ENCODE measurements around the gene TTC4. TPM values are rescaled to one million over a fixed set of nuclear protein-coding genes. Genes with fewer than 3 reads are reported as not detected.

TTC4 gene
- total RNA-seq, 2 experiments from 2014 or later: 7.3 to 7.6 TPM

DNA sequence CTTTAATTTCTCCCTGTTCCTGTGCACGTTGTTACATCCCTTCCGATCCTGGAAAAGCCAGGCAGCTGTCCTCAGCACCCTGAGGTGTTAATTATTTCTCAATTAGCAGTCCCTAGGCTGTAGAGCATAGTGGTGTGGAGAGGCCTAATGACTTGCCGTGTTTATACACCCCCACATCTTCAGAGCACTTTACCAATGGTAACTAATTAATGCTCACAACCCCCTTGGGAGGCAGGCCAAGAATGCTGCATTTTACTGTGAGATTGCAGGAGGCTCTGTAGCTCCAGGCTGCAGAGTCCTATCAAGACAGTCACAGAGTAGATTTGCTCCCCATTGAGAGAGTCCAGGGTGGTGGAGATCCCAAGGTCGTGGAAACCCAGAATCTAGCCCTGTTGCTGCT is 51.1 kb downstream of the TTC4 start:
- peaks cover 21% of the 10 kb centered on the region for H3K4me1 Mint-ChIP-seq (ENCODE audit: low read depth)
- H3K4me3 ChIP-seq (ENCODE audit: low read length): no peak overlapping the region
- H3K9me3 ChIP-seq (ENCODE audit: control insufficient read depth in 1 of 2, insufficient read depth in 1 of 2, low read length in 2 of 2): no peaks in the 10 kb centered on the region
- no peaks in the 10 kb centered on the region for H3K36me3 Mint-ChIP-seq (ENCODE audit: low read depth)
- ATAC-seq (ENCODE audit: poor library complexity) (no peak), DNase-seq (no peak)
- H3K9me3 Mint-ChIP-seq: no peaks in the 10 kb centered on the region
- H3K27me3 Mint-ChIP-seq: no peaks in the 10 kb centered on the region
- intact Hi-C loops (cut with DNase I, micrococcal nuclease): loop anchor here in 1 of 2 experiments (2.0 to 10.0 kb wide), 3 partner anchors 32 to 1542 kb away; partner anchors contain the start of genes CZIB, IFT25 and LRRC42
- H3K27ac ChIP-seq (ENCODE audit: low read depth in 1 of 2, low read length in 2 of 2): no peak overlapping the region
- H3K36me3 ChIP-seq (ENCODE audit: insufficient read depth, low read length): no peaks in the 10 kb centered on the region
- H3K27me3 ChIP-seq (ENCODE audit: control insufficient read depth in 1 of 2, insufficient read depth in 2 of 2, low read length in 2 of 2): no peaks in the 10 kb centered on the region
- ChIA-PET POLR2A (no interaction called here), CTCF (interaction anchor here (2.4 kb wide), 1 partner anchor 34 kb away, joined by 7 read pairs; the partner anchor contains the start of gene TTC22)
- TF ChIP-seq, protein P1, sequence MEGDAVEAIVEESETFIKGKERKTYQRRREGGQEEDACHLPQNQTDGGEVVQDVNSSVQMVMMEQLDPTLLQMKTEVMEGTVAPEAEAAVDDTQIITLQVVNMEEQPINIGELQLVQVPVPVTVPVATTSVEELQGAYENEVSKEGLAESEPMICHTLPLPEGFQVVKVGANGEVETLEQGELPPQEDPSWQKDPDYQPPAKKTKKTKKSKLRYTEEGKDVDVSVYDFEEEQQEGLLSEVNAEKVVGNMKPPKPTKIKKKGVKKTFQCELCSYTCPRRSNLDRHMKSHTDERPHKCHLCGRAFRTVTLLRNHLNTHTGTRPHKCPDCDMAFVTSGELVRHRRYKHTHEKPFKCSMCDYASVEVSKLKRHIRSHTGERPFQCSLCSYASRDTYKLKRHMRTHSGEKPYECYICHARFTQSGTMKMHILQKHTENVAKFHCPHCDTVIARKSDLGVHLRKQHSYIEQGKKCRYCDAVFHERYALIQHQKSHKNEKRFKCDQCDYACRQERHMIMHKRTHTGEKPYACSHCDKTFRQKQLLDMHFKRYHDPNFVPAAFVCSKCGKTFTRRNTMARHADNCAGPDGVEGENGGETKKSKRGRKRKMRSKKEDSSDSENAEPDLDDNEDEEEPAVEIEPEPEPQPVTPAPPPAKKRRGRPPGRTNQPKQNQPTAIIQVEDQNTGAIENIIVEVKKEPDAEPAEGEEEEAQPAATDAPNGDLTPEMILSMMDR (IDR thresholded peaks at IDR 0.05): no peak
- peaks cover 8% of the 10 kb centered on the region for H3K4me1 ChIP-seq (ENCODE audit: insufficient read depth, low read length)
- no peak overlapping the region for H3K27ac Mint-ChIP-seq
- H3K4me3 Mint-ChIP-seq: peak overlapping the region; percentile 49

- no peak for ATAC-seq (ENCODE audit: poor library complexity)
- TF ChIP-seq, protein P1 (IDR thresholded peaks at IDR 0.05): no peak
- Mint-ChIP-seq H3K4me3 (no peak overlapping the region), H3K27ac (no peak overlapping the region), H3K9me3 (no peaks in the 10 kb centered on the region), H3K4me1 (ENCODE audit: low read depth) (peaks cover 21% of the 10 kb centered on the region), H3K36me3 (ENCODE audit: low read depth) (no peaks in the 10 kb centered on the region), H3K27me3 (no peaks in the 10 kb centered on the region)
- H3K27ac ChIP-seq (ENCODE audit: low read depth in 1 of 2, low read length in 2 of 2): no peak overlapping the region
- peak in 1 of 14 experiments; percentile 17 for DNase-seq
- H3K27me3 ChIP-seq (ENCODE audit: control insufficient read depth in 1 of 2, insufficient read depth in 2 of 2, low read length in 2 of 2): no peaks in the 10 kb centered on the region
- H3K9me3 ChIP-seq (ENCODE audit: control insufficient read depth in 1 of 2, insufficient read depth in 1 of 2, low read length in 2 of 2): no peaks in the 10 kb centered on the region
- H3K4me3 ChIP-seq (ENCODE audit: low read length): no peak overlapping the region
- H3K36me3 ChIP-seq (ENCODE audit: insufficient read depth, low read length): no peaks in the 10 kb centered on the region
- ChIA-PET POLR2A (no interaction called here), CTCF (interaction anchor here (2.4 kb wide), 1 partner anchor 34 kb away, joined by 7 read pairs; the partner anchor contains the start of gene TTC22)
- H3K4me1 ChIP-seq (ENCODE audit: insufficient read depth, low read length): peaks cover 8% of the 10 kb centered on the region
- intact Hi-C loops (cut with DNase I, micrococcal nuclease): loop anchor here in 1 of 2 experiments (2.0 to 10.0 kb wide), 3 partner anchors 31 to 1543 kb away; partner anchors contain the start of genes CZIB, IFT25 and LRRC42
These were observed 51.9 kb downstream of the TTC4 start for GRCh38 chr1:54767526-54767925.

DNA sequence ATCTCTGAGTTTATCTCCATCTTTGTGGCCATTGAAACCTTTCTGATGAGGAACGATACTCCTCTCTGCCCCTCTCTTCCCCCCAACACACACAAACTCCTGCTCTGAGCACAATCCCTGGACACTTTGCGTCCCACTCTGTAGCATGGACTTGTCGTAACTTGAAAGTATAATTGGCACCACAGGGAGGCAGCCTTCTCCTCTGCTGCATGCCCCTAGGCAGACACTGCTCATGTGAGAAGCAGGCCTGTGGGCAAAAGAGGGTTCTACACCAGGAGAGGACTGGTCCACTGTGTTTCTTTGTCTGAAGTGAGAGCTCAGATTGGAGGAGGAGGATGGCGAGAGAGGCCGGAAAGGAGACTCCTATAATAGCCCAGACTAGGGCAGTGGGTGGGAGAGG is 52.4 kb downstream of the TTC4 start:
- no peak overlapping the region for H3K27ac ChIP-seq (ENCODE audit: low read depth in 1 of 2, low read length in 2 of 2)
- Mint-ChIP-seq H3K4me1 (ENCODE audit: low read depth) (peaks cover 16% of the 10 kb centered on the region), H3K4me3 (no peak overlapping the region), H3K9me3 (no peaks in the 10 kb centered on the region), H3K27me3 (no peaks in the 10 kb centered on the region), H3K27ac (no peak overlapping the region), H3K36me3 (ENCODE audit: low read depth) (no peaks in the 10 kb centered on the region)
- intact Hi-C loops (cut with DNase I, micrococcal nuclease): loop anchor here in 1 of 2 experiments (2.0 to 10.0 kb wide), 3 partner anchors 713 to 1543 kb away; partner anchors contain the start of genes CZIB, IFT25 and LRRC42
- no peaks in the 10 kb centered on the region for H3K9me3 ChIP-seq (ENCODE audit: control insufficient read depth in 1 of 2, insufficient read depth in 1 of 2, low read length in 2 of 2)
- peaks cover 8% of the 10 kb centered on the region for H3K4me1 ChIP-seq (ENCODE audit: insufficient read depth, low read length)
- ATAC-seq (ENCODE audit: poor library complexity) (no peak), DNase-seq (no peak)
- H3K36me3 ChIP-seq (ENCODE audit: insufficient read depth, low read length): no peaks in the 10 kb centered on the region
- no peak overlapping the region for H3K4me3 ChIP-seq (ENCODE audit: low read length)
- TF ChIP-seq, protein P1 (IDR thresholded peaks at IDR 0.05): no peak
- no peaks in the 10 kb centered on the region for H3K27me3 ChIP-seq (ENCODE audit: control insufficient read depth in 1 of 2, insufficient read depth in 2 of 2, low read length in 2 of 2)
- CTCF ChIA-PET: interaction anchor here (2.4 kb wide), 1 partner anchor 33 kb away, joined by 7 read pairs; the partner anchor contains the start of gene TTC22
- POLR2A ChIA-PET: no interaction called here

All from CD4-positive, alpha-beta T cell (primary cell).